MCF 10A (cell line): Measurements from ENCODE around the gene RPS6KC1. TPM values are rescaled to one million over a fixed set of nuclear protein-coding genes. Genes with fewer than 3 reads are reported as not detected.

Experiments
- BruUV-seq: library from RNA; stranded (reverse); fragments of 400-500 nt; replicated peaks from 2 replicates; lab custom pipeline; 2021; lab: Mats Ljungman, UMichigan
- CTCF ChIA-PET: fragments of 300-600 bp; sonication (Branson Sonifier 250); formaldehyde crosslinking; extraction: SDS; loops from one replicate; lab custom pipeline; 2021; ENCODE audit warnings: antibody characterized with exemption, inconsistent platforms; lab: Yijun Ruan, JAX
- POLR2A ChIA-PET: fragments of 300-600, 350-650 bp; sonication (Branson Sonifier 250); formaldehyde crosslinking; extraction: SDS; loops from one replicate; lab custom pipeline; 2020; ENCODE audit warnings: antibody characterized with exemption, inconsistent platforms; lab: Yijun Ruan, JAX
- DNase-seq: peaks from one replicate; pipeline ENCODE4 v3.0.0-alpha.2; 2018; ENCODE audit not compliant: unreplicated experiment
- H3K27ac Mint-ChIP-seq: one replicate; pipeline ENCODE4 v1.8.0; 2022; ENCODE audit warnings: mild to moderate bottlenecking, low read depth, mixed read lengths; ENCODE audit not compliant: unreplicated experiment
- H3K27me3 Mint-ChIP-seq: one replicate; pipeline ENCODE4 v1.8.0; 2022; ENCODE audit warnings: mixed read lengths; ENCODE audit not compliant: insufficient read depth, unreplicated experiment
- H3K36me3 Mint-ChIP-seq: one replicate; pipeline ENCODE4 v1.8.0; 2022; ENCODE audit warnings: mild to moderate bottlenecking, moderate library complexity, mixed read lengths; ENCODE audit not compliant: insufficient read depth, unreplicated experiment
- H3K4me1 Mint-ChIP-seq: one replicate; pipeline ENCODE4 v1.8.0; 2022; ENCODE audit warnings: mixed read lengths; ENCODE audit not compliant: insufficient read depth, unreplicated experiment
- H3K4me3 Mint-ChIP-seq: one replicate; pipeline ENCODE4 v1.8.0; 2022; ENCODE audit warnings: mild to moderate bottlenecking, moderate library complexity, mixed read lengths; ENCODE audit not compliant: unreplicated experiment
- H3K9me3 Mint-ChIP-seq: one replicate; pipeline ENCODE4 v1.8.0; 2022; ENCODE audit warnings: mixed read lengths; ENCODE audit not compliant: unreplicated experiment
- intact Hi-C: fragments of 100-400 bp; cut with micrococcal nuclease; formaldehyde crosslinking; loops from 2 replicates; pipeline ENCODE4 v1.14.1; 2022
- total RNA-seq: library from RNA; stranded (reverse); gene quantifications from 2 replicates; pipeline ENCODE4 v1.2.3, GENCODE V29; 2022
- TF ChIP-seq, protein P1 (sequence below): fragments of 200-600 bp; IDR thresholded peaks from one replicate; pipeline ENCODE4 v1.8.0; 2022; ENCODE audit warnings: antibody characterized with exemption, mild to moderate bottlenecking; ENCODE audit not compliant: unreplicated experiment

RPS6KC1 gene
- total RNA-seq, 1 experiment from 2014 or later, result 24.5 TPM

DNA sequence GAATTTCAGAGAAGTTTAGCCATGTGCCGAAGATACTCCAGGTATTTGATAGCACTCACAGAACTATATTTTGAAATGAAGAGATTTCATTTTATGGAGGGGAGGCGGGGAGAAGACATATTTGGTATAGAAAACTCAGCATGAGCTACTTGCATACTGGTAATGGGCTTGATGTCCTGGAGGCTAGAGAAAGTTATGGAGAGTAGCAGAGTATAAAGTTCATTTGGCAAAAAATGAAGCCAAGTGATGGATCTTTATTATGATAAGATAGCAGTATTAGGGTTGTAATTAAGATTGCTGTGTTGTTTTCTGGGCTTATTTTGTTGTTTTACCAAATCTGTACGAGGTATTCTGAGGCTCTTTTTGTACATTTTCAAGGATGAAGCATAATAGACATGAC is 72.0 kb downstream of the RPS6KC1 start:
- Mint-ChIP-seq H3K27ac (peak overlapping the region; percentile 61), H3K9me3 (no peaks in the 10 kb centered on the region), H3K36me3 (no peaks in the 10 kb centered on the region), H3K4me3 (no peak overlapping the region), H3K27me3 (no peaks in the 10 kb centered on the region), H3K4me1 (peaks cover 26% of the 10 kb centered on the region)
- TF ChIP-seq, protein P1, sequence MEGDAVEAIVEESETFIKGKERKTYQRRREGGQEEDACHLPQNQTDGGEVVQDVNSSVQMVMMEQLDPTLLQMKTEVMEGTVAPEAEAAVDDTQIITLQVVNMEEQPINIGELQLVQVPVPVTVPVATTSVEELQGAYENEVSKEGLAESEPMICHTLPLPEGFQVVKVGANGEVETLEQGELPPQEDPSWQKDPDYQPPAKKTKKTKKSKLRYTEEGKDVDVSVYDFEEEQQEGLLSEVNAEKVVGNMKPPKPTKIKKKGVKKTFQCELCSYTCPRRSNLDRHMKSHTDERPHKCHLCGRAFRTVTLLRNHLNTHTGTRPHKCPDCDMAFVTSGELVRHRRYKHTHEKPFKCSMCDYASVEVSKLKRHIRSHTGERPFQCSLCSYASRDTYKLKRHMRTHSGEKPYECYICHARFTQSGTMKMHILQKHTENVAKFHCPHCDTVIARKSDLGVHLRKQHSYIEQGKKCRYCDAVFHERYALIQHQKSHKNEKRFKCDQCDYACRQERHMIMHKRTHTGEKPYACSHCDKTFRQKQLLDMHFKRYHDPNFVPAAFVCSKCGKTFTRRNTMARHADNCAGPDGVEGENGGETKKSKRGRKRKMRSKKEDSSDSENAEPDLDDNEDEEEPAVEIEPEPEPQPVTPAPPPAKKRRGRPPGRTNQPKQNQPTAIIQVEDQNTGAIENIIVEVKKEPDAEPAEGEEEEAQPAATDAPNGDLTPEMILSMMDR, result no peak
- ChIA-PET POLR2A (interaction anchor here (0.5 to 1.8 kb wide), 6 partner anchors 10 to 121 kb away, joined by 3 to 10 read pairs (median 4); no protein-coding TSS in a partner anchor), CTCF (interaction anchor here (0.5 to 11.0 kb wide), 70 partner anchors 8 to 1932 kb away, joined by 3 to 106 read pairs (median 4); no protein-coding TSS in a partner anchor)
- BruUV-seq, result no TSS peak
- intact Hi-C loops, result loop anchor here (2.0 to 10.0 kb wide), 3 partner anchors 122 to 1089 kb away; no protein-coding TSS in a partner anchor
- DNase-seq, result no peak

DNA sequence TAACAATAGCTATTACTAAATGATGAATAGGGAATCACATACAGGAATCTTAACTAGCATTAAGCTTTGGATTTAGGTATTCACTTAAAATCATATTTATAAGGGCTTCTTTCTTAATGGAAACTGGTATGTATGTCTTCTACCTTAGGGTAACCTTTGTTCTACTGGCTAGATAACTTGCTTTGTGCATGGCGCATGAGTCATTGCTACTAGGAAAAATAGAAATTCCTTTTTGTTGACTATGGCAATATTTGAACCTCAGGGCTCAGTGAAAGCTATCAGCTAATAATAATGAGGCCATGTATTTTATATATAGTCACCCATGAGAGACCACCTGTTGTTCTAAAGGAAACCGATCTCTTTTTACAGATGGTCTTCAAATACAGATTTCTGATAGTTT is 72.5 kb downstream of the RPS6KC1 start:
- CTCF ChIA-PET, result interaction anchor here (0.5 to 11.0 kb wide), 53 partner anchors 8 to 1932 kb away, joined by 3 to 106 read pairs (median 4); no protein-coding TSS in a partner anchor
- POLR2A ChIA-PET, result interaction anchor here (0.5 to 1.8 kb wide), 6 partner anchors 10 to 120 kb away, joined by 3 to 10 read pairs (median 4); no protein-coding TSS in a partner anchor
- H3K4me1 Mint-ChIP-seq, result peaks cover 26% of the 10 kb centered on the region
- no peaks in the 10 kb centered on the region for H3K9me3 Mint-ChIP-seq
- no peaks in the 10 kb centered on the region for H3K27me3 Mint-ChIP-seq
- no TSS peak for BruUV-seq
- H3K27ac Mint-ChIP-seq, result peak overlapping the region; percentile 61
- no peak overlapping the region for H3K4me3 Mint-ChIP-seq
- peak; percentile 65 for DNase-seq
- intact Hi-C loops, result loop anchor here (2.0 to 10.0 kb wide), 3 partner anchors 121 to 1089 kb away; no protein-coding TSS in a partner anchor
- TF ChIP-seq, protein P1, result no peak
- no peaks in the 10 kb centered on the region for H3K36me3 Mint-ChIP-seq

DNA sequence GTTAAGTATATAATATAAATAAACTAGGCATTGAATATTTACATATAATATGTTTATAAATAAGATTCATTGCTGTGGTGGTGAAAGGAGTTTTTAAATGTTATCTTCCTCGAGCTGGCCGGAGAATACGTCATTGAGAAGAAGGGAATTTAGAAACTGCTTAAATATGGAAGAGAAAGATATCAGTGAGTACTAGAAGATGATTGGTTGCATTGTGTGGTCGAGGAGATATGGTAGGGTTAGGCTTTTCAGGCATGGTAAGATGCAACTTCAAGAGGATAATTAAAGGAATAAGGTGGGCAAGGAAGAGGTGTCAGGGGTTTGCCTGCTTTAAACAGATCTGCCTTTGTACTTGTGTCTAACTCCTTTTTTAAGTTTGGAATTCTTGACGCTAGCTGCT is 73.5 kb downstream of the RPS6KC1 start:
- intact Hi-C loops, result loop anchor here (5.0 to 10.0 kb wide), 2 partner anchors 440 to 1088 kb away; no protein-coding TSS in a partner anchor
- ChIA-PET POLR2A (interaction anchor here (1.6 kb wide), 1 partner anchor 12 kb away, joined by 3 read pairs; no protein-coding TSS in a partner anchor), CTCF (interaction anchor here (0.6 to 11.0 kb wide), 18 partner anchors 9 to 1352 kb away, joined by 3 to 106 read pairs (median 6); no protein-coding TSS in a partner anchor)
- Mint-ChIP-seq H3K4me1 (peaks cover 22% of the 10 kb centered on the region), H3K9me3 (no peaks in the 10 kb centered on the region), H3K36me3 (no peaks in the 10 kb centered on the region), H3K27ac (no peak overlapping the region), H3K4me3 (no peak overlapping the region), H3K27me3 (no peaks in the 10 kb centered on the region)
- no TSS peak for BruUV-seq
- TF ChIP-seq, protein P1, result no peak
- DNase-seq, result no peak

DNA sequence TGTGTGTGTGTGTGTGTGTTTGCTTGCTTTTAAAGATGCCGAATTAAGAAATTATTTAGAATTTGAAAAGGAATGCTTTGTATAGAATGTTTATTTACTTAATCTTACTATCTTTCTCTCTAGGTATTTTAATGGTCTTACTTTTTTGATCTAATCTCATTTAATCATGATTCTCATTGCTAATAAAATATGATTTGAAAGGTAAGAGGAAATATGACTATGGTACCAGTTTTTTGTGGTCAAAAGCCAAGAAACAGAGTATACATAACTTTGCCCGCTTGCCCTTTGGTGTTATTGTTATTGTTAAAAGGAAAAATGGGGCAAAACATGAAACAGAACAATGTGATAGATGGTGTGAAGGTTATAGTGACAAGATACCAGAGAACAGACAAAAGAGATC is 74.6 kb downstream of the RPS6KC1 start:
- ChIA-PET POLR2A (interaction anchor here (0.6 to 1.0 kb wide), 2 partner anchors 76 to 578 kb away, joined by 3 to 4 read pairs; no protein-coding TSS in a partner anchor), CTCF (interaction anchor here (0.6 to 11.0 kb wide), 4 partner anchors 11 to 999 kb away, joined by 3 to 106 read pairs (median 4); no protein-coding TSS in a partner anchor)
- Mint-ChIP-seq H3K27me3 (no peaks in the 10 kb centered on the region), H3K4me3 (no peak overlapping the region), H3K27ac (no peak overlapping the region), H3K9me3 (no peaks in the 10 kb centered on the region), H3K36me3 (no peaks in the 10 kb centered on the region), H3K4me1 (peaks cover 12% of the 10 kb centered on the region)
- TF ChIP-seq, protein P1, result no peak
- no TSS peak for BruUV-seq
- DNase-seq, result no peak
- intact Hi-C loops, result loop anchor here (10.0 kb wide), 1 partner anchor 439 kb away; no protein-coding TSS in a partner anchor
